HepG2 (cell line): ENCODE measurements around the gene TRPT1. TPM values are rescaled to one million over a fixed set of nuclear protein-coding genes. Genes with fewer than 3 reads are reported as not detected.

Experiments used
- ARNTL ChIP-seq: sonication (generic); formaldehyde crosslinking; IDR thresholded peaks from 2 replicates; pipeline ENCODE4 v1.4.0; 2020; ENCODE audit warnings: mild to moderate bottlenecking, missing genetic modification reagents
- FOXP1 ChIP-seq, 2 experiments: fragments of 450-650 bp in 1 of 2; IDR thresholded peaks; 2 replicates each; pipeline ENCODE4 v1.6.1; 2017 to 2018; ENCODE audit warnings: antibody characterized with exemption in 1 of 2
- HDAC2 ChIP-seq: sonication (generic); formaldehyde crosslinking; IDR thresholded peaks from 2 replicates; pipeline ENCODE4 v1.4.0; 2020; ENCODE audit warnings: missing genetic modification reagents
- MLLT10 ChIP-seq: sonication (generic); formaldehyde crosslinking; IDR thresholded peaks from 2 replicates; pipeline ENCODE4 v1.4.0; 2020; ENCODE audit warnings: missing genetic modification reagents
- MYNN ChIP-seq: sonication (generic); formaldehyde crosslinking; IDR thresholded peaks from 2 replicates; pipeline ENCODE4 v1.4.0; 2020; ENCODE audit warnings: mild to moderate bottlenecking, low read depth, missing genetic modification reagents
- PAX8 ChIP-seq: sonication (generic); formaldehyde crosslinking; IDR thresholded peaks from 2 replicates; pipeline ENCODE4 v1.8.0; 2022; ENCODE audit warnings: mild to moderate bottlenecking, missing genetic modification reagents, borderline replicate concordance
- REPIN1 ChIP-seq: sonication (generic); formaldehyde crosslinking; IDR thresholded peaks from 2 replicates; pipeline ENCODE4 v1.8.0; 2022; ENCODE audit warnings: missing genetic modification reagents, low read depth, mild to moderate bottlenecking, borderline replicate concordance
- SAP130 ChIP-seq: IDR thresholded peaks from 2 replicates; pipeline ENCODE4 v1.6.1; 2016; ENCODE audit warnings: low read depth
- TP53 ChIP-seq: sonication (generic); formaldehyde crosslinking; conservative IDR thresholded peaks from 2 replicates; pipeline ENCODE4 v1.4.0; 2020; ENCODE audit warnings: missing genetic modification reagents
- ZBTB7A ChIP-seq: sonication (generic); formaldehyde crosslinking; IDR thresholded peaks from 2 replicates; pipeline ENCODE4 v1.8.0; 2022; ENCODE audit warnings: mild to moderate bottlenecking, missing genetic modification reagents
- ZFP82 ChIP-seq: sonication (generic); formaldehyde crosslinking; IDR thresholded peaks from 2 replicates; pipeline ENCODE4 v1.5.1; 2020; ENCODE audit warnings: mild to moderate bottlenecking, missing genetic modification reagents, borderline replicate concordance
- ZFP90 ChIP-seq: sonication (generic); formaldehyde crosslinking; IDR thresholded peaks from 2 replicates; pipeline ENCODE4 v1.8.0; 2022; ENCODE audit warnings: missing genetic modification reagents, mild to moderate bottlenecking, inconsistent platforms, borderline replicate concordance
- ZNF20 ChIP-seq: sonication (generic); formaldehyde crosslinking; IDR thresholded peaks from 2 replicates; pipeline ENCODE4 v1.4.0; 2020; ENCODE audit warnings: mild to moderate bottlenecking, moderate library complexity, missing genetic modification reagents
- ZNF225 ChIP-seq: sonication (generic); formaldehyde crosslinking; IDR thresholded peaks from 2 replicates; pipeline ENCODE4 v1.4.0; 2020; ENCODE audit warnings: mild to moderate bottlenecking, missing genetic modification reagents
- ZNF567 ChIP-seq: sonication (generic); formaldehyde crosslinking; IDR thresholded peaks from 2 replicates; pipeline ENCODE4 v1.8.1; 2023; ENCODE audit warnings: mild to moderate bottlenecking, missing genetic modification reagents, borderline replicate concordance
- ZNF7 ChIP-seq: IDR thresholded peaks from 2 replicates; pipeline ENCODE4 v1.6.1; 2016; ENCODE audit warnings: missing biosample characterization, missing genetic modification reagents
- ZSCAN25 ChIP-seq: sonication (generic); formaldehyde crosslinking; IDR thresholded peaks from 2 replicates; pipeline ENCODE4 v1.8.0; 2022; ENCODE audit warnings: mild to moderate bottlenecking, missing genetic modification reagents
- polyA plus RNA-seq, 8 experiments: library from polyadenylated mRNA; depleted of rRNA in 3 of 8; stranded (reverse) in 7 of 8; unstranded in 1 of 8; fragments of >200 nt; fragmentation: Illumina TruSeq in 4 of 8; extraction: Trizol in 4 of 8; gene quantifications; 2 replicates each; pipeline versions ENCODE4 v1.2.1 to v1.2.3, GENCODE V29; 2011 to 2016; ENCODE audit warnings: low read depth in 4 of 8, missing spikeins in 1 of 8, mixed read lengths in 1 of 8; ENCODE audit not compliant: insufficient read depth in 1 of 8
- total RNA-seq, 5 experiments: library from RNA; depleted of rRNA; stranded (reverse); fragments of >200 nt; fragmentation: Illumina TruSeq; extraction: Trizol; gene quantifications; 2 replicates each; pipeline ENCODE4 v1.2.3, GENCODE V29; 2016; ENCODE audit warnings: low read depth in 1 of 5
- TF ChIP-seq, protein P1 (sequence below): sonication (generic); formaldehyde crosslinking; conservative IDR thresholded peaks from 2 replicates; pipeline ENCODE4 v1.5.0; 2020; ENCODE audit warnings: missing genetic modification reagents
- TF ChIP-seq, protein P2 (sequence below): sonication (generic); formaldehyde crosslinking; IDR thresholded peaks from 2 replicates; pipeline ENCODE4 v1.5.1; 2020; ENCODE audit warnings: mild to moderate bottlenecking, missing genetic modification reagents, moderate library complexity
- TF ChIP-seq, protein P3 (sequence below): sonication (generic); formaldehyde crosslinking; IDR thresholded peaks from 2 replicates; pipeline ENCODE4 v1.5.1; 2020; ENCODE audit warnings: mild to moderate bottlenecking, missing genetic modification reagents, moderate library complexity
- TF ChIP-seq, protein P4 (sequence below): IDR thresholded peaks from 2 replicates; pipeline ENCODE4 v1.6.1; 2012; ENCODE audit warnings: inconsistent platforms

TRPT1 gene
- total and polyA plus RNA-seq, 2 of the 13 experiments (the other 11 are each of a cell fraction or from before 2014, with no cell fraction given): 24.8 to 40.7 TPM

DNA sequence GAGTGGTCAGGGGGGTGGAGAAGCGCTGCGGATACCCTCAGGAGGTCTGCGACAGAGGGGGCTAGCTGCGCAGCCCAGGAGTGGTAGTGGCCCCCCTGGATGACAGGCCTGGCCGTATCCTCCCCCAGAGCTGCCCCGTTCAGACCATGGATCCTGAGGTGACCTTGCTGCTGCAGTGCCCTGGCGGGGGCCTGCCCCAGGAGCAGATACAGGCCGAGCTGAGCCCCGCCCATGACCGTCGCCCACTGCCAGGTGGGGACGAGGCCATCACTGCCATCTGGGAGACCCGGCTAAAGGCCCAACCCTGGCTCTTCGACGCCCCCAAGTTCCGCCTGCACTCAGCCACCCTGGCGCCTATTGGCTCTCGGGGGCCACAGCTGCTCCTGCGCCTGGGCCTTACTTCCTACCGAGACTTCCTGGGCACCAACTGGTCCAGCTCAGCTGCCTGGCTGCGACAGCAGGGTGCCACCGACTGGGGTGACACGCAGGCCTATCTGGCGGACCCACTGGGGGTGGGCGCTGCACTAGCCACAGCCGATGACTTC is 593 bp upstream of the TRPT1 start (continued):
- TF ChIP-seq, protein P1, sequence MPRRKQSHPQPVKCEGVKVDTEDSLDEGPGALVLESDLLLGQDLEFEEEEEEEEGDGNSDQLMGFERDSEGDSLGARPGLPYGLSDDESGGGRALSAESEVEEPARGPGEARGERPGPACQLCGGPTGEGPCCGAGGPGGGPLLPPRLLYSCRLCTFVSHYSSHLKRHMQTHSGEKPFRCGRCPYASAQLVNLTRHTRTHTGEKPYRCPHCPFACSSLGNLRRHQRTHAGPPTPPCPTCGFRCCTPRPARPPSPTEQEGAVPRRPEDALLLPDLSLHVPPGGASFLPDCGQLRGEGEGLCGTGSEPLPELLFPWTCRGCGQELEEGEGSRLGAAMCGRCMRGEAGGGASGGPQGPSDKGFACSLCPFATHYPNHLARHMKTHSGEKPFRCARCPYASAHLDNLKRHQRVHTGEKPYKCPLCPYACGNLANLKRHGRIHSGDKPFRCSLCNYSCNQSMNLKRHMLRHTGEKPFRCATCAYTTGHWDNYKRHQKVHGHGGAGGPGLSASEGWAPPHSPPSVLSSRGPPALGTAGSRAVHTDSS (CRISPR knock-in tag): no peak
- TF ChIP-seq, protein P2, sequence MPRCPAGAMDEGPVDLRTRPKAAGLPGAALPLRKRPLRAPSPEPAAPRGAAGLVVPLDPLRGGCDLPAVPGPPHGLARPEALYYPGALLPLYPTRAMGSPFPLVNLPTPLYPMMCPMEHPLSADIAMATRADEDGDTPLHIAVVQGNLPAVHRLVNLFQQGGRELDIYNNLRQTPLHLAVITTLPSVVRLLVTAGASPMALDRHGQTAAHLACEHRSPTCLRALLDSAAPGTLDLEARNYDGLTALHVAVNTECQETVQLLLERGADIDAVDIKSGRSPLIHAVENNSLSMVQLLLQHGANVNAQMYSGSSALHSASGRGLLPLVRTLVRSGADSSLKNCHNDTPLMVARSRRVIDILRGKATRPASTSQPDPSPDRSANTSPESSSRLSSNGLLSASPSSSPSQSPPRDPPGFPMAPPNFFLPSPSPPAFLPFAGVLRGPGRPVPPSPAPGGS (CRISPR knock-in tag): peak; percentile 67; the same call in 1 of the 2 replicates
- no peak for TF ChIP-seq MLLT10 (CRISPR knock-in tag)
- no peak for TF ChIP-seq PAX8 (CRISPR knock-in tag)
- no peak for TF ChIP-seq REPIN1
- no peak for TF ChIP-seq ZSCAN25 (CRISPR knock-in tag)
- TF ChIP-seq ZNF20 (CRISPR knock-in tag): no peak
- TF ChIP-seq FOXP1 (IDR thresholded peaks at IDR 0.05): no peak
- TF ChIP-seq FOXP1 (CRISPR knock-in tag; IDR thresholded peaks at IDR 0.05): no peak
- no peak for TF ChIP-seq MYNN (CRISPR knock-in tag)
- TF ChIP-seq HDAC2 (CRISPR knock-in tag): peak; percentile 31; the same call in 1 of the 2 replicates
- TF ChIP-seq ZNF225 (CRISPR knock-in tag): no peak
- no peak; the same call in 1 of the 2 replicates for TF ChIP-seq ZFP82 (CRISPR knock-in tag)
- TF ChIP-seq ZFP90 (CRISPR knock-in tag): peak; percentile 34; the same call in 1 of the 2 replicates
- TF ChIP-seq ZBTB7A (CRISPR knock-in tag): no peak
- 0 out of 2 replicates have a peak, but pooled peaks have one; percentile 21 for TF ChIP-seq ZNF567 (CRISPR knock-in tag)
- TF ChIP-seq, protein P3, sequence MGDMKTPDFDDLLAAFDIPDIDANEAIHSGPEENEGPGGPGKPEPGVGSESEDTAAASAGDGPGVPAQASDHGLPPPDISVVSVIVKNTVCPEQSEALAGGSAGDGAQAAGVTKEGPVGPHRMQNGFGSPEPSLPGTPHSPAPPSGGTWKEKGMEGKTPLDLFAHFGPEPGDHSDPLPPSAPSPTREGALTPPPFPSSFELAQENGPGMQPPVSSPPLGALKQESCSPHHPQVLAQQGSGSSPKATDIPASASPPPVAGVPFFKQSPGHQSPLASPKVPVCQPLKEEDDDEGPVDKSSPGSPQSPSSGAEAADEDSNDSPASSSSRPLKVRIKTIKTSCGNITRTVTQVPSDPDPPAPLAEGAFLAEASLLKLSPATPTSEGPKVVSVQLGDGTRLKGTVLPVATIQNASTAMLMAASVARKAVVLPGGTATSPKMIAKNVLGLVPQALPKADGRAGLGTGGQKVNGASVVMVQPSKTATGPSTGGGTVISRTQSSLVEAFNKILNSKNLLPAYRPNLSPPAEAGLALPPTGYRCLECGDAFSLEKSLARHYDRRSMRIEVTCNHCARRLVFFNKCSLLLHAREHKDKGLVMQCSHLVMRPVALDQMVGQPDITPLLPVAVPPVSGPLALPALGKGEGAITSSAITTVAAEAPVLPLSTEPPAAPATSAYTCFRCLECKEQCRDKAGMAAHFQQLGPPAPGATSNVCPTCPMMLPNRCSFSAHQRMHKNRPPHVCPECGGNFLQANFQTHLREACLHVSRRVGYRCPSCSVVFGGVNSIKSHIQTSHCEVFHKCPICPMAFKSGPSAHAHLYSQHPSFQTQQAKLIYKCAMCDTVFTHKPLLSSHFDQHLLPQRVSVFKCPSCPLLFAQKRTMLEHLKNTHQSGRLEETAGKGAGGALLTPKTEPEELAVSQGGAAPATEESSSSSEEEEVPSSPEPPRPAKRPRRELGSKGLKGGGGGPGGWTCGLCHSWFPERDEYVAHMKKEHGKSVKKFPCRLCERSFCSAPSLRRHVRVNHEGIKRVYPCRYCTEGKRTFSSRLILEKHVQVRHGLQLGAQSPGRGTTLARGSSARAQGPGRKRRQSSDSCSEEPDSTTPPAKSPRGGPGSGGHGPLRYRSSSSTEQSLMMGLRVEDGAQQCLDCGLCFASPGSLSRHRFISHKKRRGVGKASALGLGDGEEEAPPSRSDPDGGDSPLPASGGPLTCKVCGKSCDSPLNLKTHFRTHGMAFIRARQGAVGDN (CRISPR knock-in tag): peak; percentile 92
- no peak for TF ChIP-seq TP53 (CRISPR knock-in tag)
- TF ChIP-seq, protein P4, sequence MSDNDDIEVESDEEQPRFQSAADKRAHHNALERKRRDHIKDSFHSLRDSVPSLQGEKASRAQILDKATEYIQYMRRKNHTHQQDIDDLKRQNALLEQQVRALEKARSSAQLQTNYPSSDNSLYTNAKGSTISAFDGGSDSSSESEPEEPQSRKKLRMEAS: peak; percentile 67
- TF ChIP-seq ZNF7 (CRISPR knock-in tag): no peak
- no peak for TF ChIP-seq ARNTL (CRISPR knock-in tag)
- peak; percentile 46; the same call in 1 of the 2 replicates for TF ChIP-seq SAP130 (CRISPR knock-in tag)
